A673 (cell line): ENCODE results near the gene CD93.

Experiments
- EZH2 ChIP-seq: fragments of 200-600 bp; sonication (generic); IDR thresholded peaks from 2 replicates; pipeline ENCODE4 v1.6.1; 2017; ENCODE audit warnings: borderline replicate concordance, low read depth, mild to moderate bottlenecking, mixed read lengths, antibody characterized with exemption, low read length; ENCODE audit not compliant: poor library complexity, severe bottlenecking
- TF ChIP-seq, protein P1 (sequence below): fragments of 300-800, 200-600 bp; sonication (generic); conservative IDR thresholded peaks from 2 replicates; pipeline ENCODE4 v1.5.1; 2017; ENCODE audit warnings: low read depth, mild to moderate bottlenecking, antibody characterized with exemption, low read length, moderate library complexity, mixed read lengths

DNA sequence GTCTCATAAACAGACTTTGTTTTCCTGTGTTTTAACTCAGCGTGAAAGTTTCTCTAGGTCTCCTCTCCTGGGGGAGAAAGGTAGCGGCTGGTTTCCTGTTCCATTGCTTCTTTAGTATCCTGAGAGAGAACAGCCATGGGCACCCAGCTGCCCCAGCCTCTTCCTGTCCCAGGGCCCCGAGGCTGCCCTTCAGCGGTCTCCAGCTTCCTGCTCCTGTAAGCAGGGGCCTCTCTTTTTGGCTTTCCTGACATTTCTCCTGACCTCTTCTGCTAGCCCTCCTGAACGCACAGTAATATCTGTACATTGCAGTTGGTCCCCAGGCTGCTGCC, 53.4 kb downstream of the CD93 start:
- TF ChIP-seq, protein P1, sequence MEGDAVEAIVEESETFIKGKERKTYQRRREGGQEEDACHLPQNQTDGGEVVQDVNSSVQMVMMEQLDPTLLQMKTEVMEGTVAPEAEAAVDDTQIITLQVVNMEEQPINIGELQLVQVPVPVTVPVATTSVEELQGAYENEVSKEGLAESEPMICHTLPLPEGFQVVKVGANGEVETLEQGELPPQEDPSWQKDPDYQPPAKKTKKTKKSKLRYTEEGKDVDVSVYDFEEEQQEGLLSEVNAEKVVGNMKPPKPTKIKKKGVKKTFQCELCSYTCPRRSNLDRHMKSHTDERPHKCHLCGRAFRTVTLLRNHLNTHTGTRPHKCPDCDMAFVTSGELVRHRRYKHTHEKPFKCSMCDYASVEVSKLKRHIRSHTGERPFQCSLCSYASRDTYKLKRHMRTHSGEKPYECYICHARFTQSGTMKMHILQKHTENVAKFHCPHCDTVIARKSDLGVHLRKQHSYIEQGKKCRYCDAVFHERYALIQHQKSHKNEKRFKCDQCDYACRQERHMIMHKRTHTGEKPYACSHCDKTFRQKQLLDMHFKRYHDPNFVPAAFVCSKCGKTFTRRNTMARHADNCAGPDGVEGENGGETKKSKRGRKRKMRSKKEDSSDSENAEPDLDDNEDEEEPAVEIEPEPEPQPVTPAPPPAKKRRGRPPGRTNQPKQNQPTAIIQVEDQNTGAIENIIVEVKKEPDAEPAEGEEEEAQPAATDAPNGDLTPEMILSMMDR = no peak
- no peak for TF ChIP-seq EZH2
